ENCODE data around the gene VAMP2.
A peak's percentile ranks its signal among the peaks of the same experiment; 100 is the strongest.
"Not testable (repeated sequence)": the region's sequence is repeated elsewhere in the genome, so short reads cannot be mapped to it uniquely, and the experiment has no call there.

Gene VAMP2

GRCh38 chr17:8176197-8176940 is 13.6 kb upstream of the VAMP2 start, which contains the start of gene TMEM107:
TSS of gene TMEM107 (minus strand) at chr17:8176380. CDS start at chr17:8176286, 94 bp downstream.
- DNase-seq = peak; percentile 88 to 92

DNA sequence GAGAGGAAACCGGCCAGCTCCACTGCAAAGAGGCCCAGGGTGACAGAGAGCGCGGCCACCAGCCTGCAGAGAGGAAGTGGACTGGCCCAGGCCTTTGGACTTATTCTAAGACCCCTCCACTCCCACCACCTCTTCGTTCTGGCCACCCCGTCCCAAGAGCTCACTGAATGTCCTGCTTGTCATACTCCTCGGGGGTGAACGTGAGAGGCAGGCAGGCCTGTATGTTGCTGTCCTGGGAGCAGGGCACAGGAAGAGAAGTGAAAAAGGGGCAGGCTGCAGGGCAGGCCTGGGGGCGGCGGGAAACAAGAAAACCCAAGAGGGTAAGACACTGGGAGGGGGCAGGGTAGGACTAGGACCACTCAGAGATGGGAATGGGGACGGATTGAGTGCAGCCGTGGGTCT is 13.0 kb upstream of the VAMP2 start:
- DNase-seq = no peak

GRCh38 chr17:8173871-8174322 is 11.1 kb upstream of the VAMP2 start:
- peak in 1 of 2 donors; percentile 15 for DNase-seq

DNA sequence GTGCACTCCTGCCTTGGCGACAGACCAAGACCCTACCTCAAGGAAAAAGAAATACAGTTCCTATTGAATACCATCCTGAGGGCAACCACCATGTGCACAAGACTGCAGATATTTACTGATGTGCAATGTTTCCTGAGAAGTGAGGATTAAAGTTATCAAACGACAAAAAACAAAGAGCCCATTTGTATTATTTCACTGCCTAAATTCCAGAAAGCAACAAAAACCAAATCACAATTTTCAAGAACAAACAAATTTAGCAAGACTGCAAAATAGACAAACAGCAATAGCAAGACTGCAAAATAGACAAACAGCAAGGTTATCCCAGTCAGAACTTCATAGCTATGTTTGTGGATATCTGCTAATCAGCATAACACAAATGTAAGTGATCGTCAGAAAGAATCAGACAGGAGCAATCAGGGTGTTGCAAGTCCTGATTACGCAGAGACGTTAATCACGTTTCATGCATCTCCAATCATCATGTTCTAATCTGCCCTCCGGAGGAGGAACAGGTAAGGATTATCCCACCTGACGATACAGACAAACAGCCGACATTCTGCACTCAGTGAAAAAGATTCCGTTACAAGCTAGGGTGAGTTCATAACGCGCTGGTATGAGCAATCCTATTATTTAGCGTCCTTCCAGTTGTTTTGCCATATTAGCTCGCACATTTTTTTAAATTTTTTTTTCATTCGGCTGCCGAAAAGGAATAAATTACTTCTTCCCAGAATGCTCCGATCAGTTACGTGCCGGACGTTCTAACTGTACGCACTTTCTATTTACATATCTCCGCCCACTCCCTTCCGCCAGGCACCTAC is 10.5 kb upstream of the VAMP2 start:
- peak; percentile 91 to 93 for DNase-seq

DNA sequence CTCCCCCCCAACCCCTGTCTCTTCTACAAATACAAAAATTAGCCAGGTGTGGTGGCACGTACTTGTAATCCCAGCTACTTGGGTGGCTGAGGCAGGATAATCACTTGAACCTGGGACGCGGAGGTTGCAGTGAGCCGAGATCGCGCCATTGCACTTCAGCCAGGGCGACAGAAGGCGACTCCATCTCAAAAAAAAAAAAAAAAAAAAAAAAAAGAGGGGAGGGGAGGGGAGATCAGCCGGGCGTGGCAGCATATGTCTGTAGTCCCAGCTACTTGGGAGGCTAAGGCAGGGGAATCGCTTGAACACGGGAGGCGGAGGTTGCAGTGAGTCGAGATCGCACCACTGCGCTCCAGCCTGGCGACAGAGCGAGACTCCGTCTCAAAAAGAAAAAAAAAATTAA is 7.4 kb upstream of the VAMP2 start:
- DNase-seq = not testable (repeated sequence)

- no peak for DNase-seq
Observed at GRCh38 chr17:8167526-8167925, 4.8 kb upstream of the VAMP2 start.

- DNase-seq = no peak
Observed at GRCh38 chr17:8166731-8167130, 4.0 kb upstream of the VAMP2 start.

DNA sequence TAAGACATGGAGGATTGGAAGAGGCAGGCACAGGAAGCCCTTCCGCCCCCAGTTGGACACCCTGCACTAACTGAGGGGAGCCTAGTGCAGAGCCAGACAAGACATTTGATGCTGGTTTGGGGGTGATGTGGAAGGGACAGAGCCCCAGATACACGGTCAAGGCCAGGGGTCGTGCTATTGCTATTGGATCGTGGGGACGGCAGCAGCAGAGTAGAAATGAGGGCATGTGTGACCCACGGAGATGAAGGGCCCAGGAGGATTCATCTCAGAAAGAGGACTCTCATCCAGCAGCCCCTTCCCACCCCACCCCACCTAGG is 2.0 kb upstream of the VAMP2 start:
- no peak for DNase-seq

DNA sequence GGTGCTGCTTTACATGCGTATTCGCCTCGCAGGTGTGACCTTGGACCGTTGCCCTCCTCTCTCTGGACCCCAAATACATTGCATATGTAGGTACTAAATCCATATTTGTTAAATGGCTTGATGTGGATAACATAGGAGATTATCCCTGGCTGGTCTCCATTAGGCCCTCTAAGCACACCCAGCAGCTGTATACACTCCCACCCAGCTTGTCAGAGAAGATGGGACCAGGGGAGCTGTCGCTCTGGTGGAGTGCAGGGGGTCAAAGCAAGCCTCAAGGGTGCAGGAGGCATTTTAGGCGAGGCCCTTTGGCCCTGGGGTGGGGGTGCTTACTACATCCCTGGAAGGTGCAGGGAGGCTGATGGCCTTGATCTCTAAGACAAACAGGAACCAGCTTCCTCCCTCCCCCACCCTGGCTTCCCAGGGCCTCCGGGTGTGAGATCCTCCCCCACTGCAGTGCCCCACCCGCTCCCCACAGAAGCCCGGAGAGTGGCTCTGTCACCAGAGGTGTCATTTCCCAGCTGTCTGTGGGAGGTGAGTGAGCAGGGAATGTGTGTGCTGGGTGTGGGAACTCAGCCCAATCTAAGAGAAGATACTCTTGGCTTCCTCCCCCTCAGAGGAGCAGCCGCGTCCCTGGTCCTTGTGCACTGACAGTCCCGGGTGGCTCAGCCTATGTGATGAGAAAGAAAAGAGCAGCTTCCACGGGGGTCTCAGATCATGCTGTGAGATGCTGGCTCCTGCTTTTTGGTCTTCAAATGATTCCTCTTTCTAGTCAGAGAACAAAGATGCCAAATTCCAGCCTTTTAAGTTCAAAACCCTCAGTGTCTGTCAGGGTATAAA is 1.4 kb upstream of the VAMP2 start:
- DNase-seq = peak; percentile 80 to 86

DNA sequence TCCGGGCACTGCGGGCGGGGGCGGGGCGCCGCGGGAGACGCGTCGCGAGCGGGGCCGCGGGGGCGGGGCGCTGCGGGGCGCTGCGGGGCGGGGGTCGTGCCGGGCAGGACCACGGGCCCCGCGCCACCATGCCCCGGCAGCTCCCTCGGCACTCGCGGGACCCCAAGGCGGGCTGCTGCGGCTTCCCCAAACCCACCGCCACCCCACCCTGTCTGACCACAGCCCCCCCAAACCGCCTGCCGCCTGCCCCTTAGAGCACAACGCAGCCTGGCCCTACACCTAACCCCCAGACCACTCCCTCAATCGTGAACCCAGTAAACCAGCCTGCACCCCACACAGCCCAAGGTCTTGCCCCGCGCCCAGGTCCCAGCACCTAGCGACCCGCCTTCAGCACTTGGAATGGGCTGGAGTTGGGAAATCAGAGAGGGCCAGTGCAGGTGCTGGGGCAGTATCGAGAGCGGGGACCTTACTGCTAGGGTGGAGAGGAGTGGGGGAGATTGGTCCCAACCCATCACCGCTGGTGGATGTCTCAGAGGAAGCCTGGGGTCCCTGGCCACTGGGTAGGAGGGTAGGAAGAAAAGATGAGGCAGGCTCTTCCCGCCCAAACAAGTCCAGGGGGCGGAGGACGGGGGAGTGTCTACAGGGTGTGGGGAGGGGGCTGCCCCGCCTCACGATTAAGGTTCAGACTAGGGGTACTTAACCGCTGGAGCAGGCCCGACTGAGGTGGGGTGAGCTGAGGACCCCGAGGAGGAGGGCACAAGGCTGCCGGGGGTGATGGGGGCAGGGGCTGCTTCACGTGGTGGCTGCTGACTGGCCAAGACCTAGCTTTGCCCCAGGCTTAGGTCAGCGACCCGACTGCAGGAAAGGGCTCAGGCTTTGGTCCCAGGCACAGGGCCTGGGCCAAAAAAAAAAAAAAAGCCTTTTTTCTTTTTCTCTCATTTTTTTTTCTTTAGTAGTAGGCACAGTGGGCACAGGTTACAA is 539 bp upstream of the VAMP2 start:
- DNase-seq = peak in 1 of 2 donors; percentile 32

DNA sequence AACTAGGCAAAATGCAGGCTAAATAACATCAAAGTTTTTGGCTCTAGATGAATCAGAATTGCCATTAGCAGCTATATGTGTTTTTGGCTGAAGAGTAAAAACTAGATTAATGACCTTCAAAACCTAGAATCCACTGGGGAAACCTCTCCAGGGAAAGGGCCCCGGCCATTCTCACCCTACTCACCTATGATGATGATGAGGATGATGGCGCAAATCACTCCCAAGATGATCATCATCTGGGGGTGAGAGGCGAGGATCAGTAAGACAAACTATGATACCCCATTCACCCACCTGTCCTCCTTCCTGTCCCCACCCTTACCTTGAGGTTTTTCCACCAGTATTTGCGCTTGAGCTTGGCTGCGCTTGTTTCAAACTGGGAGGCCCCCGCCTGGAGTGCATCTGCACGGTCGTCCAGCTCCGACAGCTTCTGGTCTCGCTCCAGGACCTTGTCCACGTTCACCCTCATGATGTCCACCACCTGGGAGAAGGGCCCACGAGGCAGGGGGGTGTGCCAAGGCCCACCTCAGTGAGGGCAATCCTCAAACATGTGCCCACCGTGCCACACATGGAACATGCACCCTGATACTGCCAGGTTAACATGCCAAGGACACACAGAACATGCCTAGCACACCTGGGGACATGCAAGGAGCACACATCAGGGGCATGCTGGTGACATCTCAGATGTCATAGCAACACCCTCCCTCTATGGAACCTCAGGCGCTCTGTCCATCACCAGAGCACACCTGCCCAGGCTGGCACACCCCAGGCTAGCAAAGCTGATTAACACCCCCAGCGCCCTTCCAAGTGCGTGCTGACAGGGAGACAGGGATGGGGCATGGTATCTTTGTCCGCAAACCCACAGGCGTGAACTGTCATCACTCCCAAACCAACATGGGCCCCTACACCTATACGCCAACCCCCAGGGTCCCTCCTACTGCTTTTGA is 1.2 kb downstream of the VAMP2 start:
- peak in 1 of 2 donors; percentile 40 for DNase-seq

- peak in 1 of 2 donors; percentile 30 for DNase-seq
Observed at GRCh38 chr17:8160741-8161221, 2.0 kb downstream of the VAMP2 start.

DNA sequence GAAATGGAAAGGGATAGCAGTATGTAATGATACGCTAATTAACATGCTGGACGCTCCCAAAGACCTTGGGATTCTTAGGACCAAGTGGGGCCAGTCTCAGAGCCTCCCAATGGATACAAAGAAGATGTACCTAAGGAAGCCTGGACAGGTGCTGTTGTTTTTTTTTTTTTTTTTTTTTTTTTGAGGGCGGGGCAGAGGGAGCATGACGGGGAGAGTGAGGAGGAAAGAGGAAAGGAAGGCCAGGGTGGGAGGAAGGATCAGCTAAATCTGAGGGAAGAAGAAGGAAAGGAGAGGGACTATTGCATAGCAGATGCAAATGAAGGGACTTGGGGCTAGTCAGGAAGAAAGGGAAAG is 2.5 kb downstream of the VAMP2 start:
- DNase-seq = no peak

- no peak for DNase-seq
Observed at GRCh38 chr17:8159459-8160223, 3.1 kb downstream of the VAMP2 start.

DNA sequence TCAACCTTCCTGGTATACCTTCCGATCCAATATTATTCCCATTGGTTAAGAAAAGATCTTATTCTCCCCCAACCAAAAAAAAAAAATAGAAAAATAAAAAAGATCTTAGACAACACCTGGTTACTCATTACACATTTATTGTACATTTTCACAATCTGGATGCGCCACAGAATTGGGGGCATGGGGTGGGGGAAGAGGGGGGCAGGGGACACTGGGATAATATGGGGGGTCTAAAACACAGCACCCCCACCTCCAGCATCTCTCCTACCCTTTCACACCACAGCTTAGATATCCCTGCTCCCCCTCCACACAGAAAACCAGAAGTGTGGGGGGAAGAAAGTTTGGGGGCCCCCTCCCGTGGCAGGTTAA is 3.7 kb downstream of the VAMP2 start:
- peak in 1 of 2 donors; percentile 24 for DNase-seq

DNA sequence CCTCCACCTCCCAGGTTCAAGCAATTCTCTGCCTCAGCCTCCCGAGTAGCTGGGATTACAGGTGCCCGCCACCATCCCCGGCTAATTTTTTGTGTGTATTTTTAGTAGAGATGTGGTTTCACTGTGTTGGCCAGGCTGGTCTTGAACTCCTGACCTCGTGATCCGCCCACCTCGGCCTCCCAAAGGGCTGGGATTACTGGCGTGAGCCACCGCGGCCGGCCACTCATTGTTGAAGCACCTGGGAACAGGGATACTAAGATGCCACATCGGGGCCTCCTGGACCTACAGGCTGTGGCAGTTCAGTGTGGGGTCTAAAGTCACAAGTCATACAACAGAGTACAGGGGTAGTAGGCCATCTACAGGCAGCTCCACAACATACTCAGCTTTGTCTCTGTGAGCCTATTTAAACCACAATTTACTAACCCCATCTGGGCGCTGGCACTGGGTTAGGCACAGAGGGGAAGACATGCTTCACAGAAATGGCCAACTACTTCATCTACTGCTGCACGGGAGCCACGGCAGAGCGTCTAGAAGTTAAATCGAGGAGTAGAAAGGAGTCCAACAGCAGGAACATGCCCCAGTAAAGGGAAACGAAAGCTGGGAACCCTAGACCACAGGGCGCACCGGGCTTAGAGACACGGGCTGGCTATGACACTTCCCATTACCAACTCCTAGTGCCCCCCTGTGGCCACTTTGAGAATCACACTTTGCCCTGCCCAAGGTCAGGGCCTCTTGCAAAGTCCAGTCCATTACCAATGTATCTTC is 4.3 kb downstream of the VAMP2 start:
- DNase-seq = peak; percentile 88 to 91

GRCh38 chr17:8156246-8156992 is 6.3 kb downstream of the VAMP2 start:
- DNase-seq = peak; percentile 100

DNA sequence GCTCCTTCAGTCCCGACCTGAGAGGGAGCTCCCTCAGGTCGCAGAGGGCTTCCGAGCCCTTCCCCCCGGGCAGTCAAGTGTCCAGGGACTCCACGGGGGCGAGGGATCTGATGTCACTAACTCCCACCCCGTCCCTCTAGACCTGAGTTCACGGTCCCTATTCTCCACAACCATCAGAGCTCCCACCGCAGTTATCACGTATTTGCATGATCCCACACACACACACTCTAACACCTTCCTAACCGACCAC is 6.8 kb downstream of the VAMP2 start:
- DNase-seq = no peak
